ENCODE measurements around the gene CACNA1C.

CACNA1C gene

GRCh38 chr12:2647186-2647585, 594.4 kb downstream of the CACNA1C start:
- DNase-seq (ENCODE audit: low read depth in 2 of 2), result no peak
- no peak overlapping the region for H3K4me3 ChIP-seq (replicated peaks in 1 of 2; ENCODE audit: low read depth in 2 of 2, low read length in 2 of 2)
- TF ChIP-seq, protein P1, sequence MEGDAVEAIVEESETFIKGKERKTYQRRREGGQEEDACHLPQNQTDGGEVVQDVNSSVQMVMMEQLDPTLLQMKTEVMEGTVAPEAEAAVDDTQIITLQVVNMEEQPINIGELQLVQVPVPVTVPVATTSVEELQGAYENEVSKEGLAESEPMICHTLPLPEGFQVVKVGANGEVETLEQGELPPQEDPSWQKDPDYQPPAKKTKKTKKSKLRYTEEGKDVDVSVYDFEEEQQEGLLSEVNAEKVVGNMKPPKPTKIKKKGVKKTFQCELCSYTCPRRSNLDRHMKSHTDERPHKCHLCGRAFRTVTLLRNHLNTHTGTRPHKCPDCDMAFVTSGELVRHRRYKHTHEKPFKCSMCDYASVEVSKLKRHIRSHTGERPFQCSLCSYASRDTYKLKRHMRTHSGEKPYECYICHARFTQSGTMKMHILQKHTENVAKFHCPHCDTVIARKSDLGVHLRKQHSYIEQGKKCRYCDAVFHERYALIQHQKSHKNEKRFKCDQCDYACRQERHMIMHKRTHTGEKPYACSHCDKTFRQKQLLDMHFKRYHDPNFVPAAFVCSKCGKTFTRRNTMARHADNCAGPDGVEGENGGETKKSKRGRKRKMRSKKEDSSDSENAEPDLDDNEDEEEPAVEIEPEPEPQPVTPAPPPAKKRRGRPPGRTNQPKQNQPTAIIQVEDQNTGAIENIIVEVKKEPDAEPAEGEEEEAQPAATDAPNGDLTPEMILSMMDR (IDR thresholded peaks at IDR 0.05; ENCODE audit: low read depth, low read length), result no peak

DNA sequence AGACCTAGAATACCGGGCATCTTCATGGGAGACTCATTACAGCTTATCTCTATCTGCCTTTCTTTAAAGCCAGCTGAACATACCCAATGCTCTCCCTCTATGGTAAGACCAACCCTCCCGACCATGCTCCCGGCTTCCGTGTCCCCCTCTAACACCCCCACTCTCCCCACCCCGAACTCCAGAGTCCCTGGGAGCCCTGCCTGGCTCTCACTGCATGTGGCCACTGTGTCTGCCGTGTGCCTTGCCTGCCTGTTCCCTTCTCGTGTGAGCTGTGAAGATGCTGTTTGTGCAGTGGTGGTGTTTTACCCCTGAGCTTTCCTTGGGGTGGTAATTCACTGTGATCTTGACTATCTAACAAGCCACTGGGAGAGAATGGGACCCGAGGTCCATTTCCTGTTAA, 595.6 kb downstream of the CACNA1C start:
- no peak overlapping the region for H3K4me3 ChIP-seq (replicated peaks in 1 of 2; ENCODE audit: low read depth in 2 of 2, low read length in 2 of 2)
- DNase-seq (ENCODE audit: low read depth in 2 of 2), result no peak
- TF ChIP-seq, protein P1 (IDR thresholded peaks at IDR 0.05; ENCODE audit: low read depth, low read length), result no peak

- no peak for DNase-seq (ENCODE audit: low read depth in 2 of 2)
- no peak overlapping the region for H3K4me3 ChIP-seq (replicated peaks in 1 of 2; ENCODE audit: low read depth in 2 of 2, low read length in 2 of 2)
- TF ChIP-seq, protein P1 (IDR thresholded peaks at IDR 0.05; ENCODE audit: low read depth, low read length), result no peak
These were observed 596.6 kb downstream of the CACNA1C start for GRCh38 chr12:2649201-2650030.

DNA sequence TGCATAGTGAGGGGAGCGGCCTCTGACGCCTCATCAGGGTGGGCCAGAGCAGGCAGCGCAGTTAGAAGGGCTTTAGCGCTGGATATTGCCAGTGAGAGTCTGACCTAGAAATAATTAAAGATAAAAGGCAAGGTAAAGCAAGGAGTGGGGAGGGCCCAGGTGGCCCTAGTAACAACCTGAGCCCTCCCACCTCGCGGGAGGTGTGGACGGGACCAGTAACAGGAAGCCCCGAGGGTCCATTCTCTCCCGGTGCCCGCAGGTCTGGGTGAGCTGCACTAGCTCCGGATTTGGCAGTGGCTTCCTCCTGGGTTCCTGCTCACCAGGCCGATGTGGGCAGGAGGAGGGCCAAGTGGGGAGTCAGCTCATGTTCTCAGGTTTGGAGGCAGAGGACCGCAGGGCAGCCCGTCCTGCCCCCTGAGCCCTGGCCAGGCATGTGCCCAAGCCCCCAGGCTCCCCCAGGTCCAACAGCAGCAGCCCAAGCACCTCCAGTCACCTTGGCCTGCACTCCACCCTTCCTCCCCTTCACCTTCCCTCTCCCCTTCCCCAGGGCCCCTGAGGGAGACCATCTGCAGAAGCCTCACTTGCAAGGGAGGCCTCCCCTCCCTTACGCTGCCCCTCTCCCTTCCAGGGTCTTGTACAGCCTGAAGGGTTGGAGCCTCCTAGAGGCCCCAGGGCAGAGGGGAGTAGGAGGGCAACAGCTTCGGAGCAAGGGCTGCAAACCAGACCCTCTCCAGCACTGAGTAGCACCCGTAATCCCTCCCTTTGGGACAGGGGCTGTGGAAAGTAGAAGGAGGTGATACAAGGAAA, 597.7 kb downstream of the CACNA1C start:
- no peak for DNase-seq (ENCODE audit: low read depth in 2 of 2)
- H3K4me3 ChIP-seq (replicated peaks in 1 of 2; ENCODE audit: low read depth in 2 of 2, low read length in 2 of 2), result no peak overlapping the region
- TF ChIP-seq, protein P1 (IDR thresholded peaks at IDR 0.05; ENCODE audit: low read depth, low read length), result no peak

- DNase-seq (ENCODE audit: low read depth in 2 of 2), result no peak
- TF ChIP-seq, protein P1 (IDR thresholded peaks at IDR 0.05; ENCODE audit: low read depth, low read length), result no peak
- no peak overlapping the region for H3K4me3 ChIP-seq (replicated peaks in 1 of 2; ENCODE audit: low read depth in 2 of 2, low read length in 2 of 2)
These were observed 598.5 kb downstream of the CACNA1C start for GRCh38 chr12:2651068-2651965.

DNA sequence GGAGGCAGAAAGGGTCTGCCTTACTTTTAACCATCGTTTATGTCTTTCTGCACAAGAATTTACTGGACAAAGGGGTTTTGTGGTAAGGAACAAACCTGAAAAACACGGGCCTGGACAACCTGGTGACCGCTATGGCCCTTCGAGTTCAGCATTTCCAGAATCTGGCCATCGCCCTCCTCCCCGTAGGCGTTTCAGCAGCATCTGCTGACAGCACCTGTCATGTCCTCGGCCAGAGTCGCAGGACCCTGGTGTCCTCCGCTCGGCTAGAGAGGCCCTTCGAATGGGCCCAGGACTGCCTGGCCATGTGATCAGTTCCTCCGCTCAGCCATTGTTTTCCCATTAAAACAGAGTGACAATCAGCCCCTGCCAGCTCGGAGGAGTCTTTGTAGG, 599.2 kb downstream of the CACNA1C start:
- H3K4me3 ChIP-seq (replicated peaks in 1 of 2; ENCODE audit: low read depth in 2 of 2, low read length in 2 of 2), result no peak overlapping the region
- TF ChIP-seq, protein P1 (IDR thresholded peaks at IDR 0.05; ENCODE audit: low read depth, low read length), result no peak
- no peak for DNase-seq (ENCODE audit: low read depth in 2 of 2)
